DMS53 treated with DMSO at 0.1 percent for 48 hours (cell line): ENCODE results near the gene CADM1.

Experiments
- DNase-seq: peaks from one replicate; lab custom pipeline; 2025; ENCODE audit not compliant: unreplicated experiment; lab: John Stamatoyannopoulos, UW

The CADM1 gene

DNA sequence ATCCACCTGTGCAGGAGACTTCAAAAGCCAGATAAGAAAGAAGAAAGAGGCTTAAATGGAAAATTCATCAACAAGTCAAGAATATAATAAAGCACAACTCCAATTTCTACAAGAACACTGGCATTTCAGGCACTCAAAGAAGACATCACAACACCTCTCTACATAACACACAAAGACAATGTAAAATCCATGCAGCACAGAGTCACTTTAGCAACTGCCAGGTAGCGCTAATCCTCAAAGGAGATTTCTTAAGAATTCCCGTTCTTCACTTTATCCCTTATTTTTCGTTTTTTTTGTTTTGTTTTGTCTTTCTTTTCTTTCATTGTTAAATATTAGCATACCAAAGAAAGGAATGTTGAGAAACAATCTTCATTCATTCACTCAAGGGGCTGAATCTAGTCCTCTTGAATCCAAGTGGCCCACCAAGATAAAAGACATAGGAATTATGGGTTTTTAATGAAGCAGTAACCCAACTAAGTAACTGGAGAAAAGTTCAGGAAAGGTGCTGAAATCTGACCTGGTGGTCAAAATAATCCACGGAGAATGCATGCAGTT is 95.0 kb downstream of the CADM1 start:
- no peak for DNase-seq

GRCh38 chr11:115408036-115408921 is 95.9 kb downstream of the CADM1 start:
- DNase-seq, result no peak

DNA sequence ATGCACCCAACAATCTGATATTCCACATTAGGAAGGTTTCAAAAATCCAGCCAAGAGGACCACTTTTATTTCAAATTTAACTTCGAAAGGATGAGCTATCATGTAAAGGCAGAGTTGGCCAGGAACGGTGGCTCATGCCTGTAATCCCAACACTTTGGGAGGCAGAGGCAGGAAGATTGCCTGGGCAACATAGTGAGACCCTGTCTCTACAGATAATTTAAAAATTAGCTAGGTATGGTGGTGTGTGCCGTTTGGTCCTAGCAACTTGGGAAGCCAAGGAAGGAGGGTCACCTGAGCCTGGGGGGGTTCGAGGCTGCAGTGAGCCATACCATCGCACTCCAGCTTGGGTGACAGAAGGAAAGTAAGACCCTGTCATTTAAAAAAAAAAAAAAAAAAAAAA is 96.7 kb downstream of the CADM1 start:
- DNase-seq, result no peak

DNA sequence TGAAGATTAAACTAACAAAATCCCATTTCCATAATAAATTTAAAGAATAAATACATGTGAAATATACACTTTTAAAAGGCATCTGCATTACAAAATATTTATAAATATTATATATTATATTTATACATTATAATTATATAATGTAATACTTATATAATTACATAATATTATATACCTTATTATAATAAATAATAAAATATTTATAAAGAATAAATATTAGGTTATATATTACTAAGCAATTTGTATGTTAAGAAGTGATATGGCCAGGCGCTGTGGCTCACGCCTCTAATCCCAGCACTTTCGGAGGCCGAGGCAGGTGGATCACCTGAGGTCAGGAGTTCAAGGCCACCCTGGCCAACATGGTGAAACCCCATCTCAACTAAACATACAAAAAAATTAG is 97.8 kb downstream of the CADM1 start:
- no peak for DNase-seq

DNA sequence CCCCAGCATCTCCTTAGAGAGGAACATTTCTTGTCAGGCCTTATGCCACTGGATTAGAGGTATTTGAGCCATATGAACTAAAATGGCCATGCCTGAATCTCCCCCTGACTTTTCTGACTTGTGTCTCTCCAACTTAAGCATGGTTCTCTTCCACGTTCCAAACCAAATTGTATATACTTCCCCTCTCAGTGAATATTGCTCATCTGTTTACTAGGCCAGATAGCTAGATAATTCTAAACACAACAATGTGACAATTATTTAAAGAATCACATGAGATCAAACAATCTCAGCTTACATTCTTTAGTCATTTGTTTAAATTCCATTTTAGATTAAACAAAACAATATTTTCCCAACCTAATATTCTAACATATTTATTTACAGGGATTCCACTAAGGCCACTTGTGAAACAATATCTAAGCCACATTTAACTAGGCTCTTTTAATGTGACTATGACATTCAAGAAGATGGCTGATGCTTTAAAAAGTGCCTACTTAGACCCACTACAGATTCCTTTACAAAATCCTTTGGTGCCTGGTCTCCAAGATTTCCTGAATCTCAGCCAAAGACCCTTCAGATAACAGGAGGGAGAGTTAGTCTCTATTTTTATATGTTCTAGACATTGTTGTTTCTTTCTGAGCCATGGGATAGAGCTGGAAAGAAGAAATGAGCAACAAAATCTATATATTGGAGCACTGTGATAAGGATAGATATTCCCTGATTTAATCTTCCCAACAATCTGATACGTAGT is 105.7 kb downstream of the CADM1 start:
- DNase-seq, result no peak

DNA sequence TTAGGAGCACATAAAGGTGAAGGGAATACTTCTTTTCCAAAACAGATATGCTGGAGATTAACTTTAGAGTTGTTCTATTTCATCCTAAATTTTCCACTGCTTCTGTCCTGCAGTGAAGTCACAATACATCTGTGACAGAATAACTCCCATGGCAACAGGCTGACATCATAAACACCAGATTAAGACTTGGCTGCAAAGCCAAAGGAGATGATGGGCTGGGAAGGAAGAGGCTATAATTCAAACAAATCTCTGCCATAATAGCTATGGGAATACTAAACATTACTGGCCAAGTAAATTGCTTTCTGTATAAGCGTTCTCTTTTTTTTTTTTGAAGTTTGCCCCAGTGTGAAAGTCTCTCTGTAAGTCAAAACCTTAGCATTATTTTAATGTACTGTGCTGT is 107.7 kb downstream of the CADM1 start:
- DNase-seq, result no peak

DNA sequence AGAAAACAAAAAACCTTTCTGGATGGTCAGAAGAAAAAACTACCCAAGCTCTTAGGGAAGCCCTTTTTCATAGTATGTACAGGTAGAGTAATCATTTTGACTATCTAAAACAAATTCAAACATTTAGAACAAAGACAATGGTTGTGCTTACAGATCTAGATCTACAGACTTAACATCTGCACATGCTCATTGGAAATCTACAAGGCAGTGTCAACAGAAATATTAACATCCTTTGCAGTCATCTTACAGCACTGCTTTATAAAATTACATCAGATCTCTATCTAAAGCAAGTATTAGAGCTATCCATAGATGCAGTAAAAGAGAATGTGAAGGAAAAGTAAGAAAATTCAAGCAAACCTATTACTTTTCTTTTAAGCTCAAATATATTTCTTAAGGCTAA is 110.3 kb downstream of the CADM1 start:
- DNase-seq, result no peak

GRCh38 chr11:115391598-115391997 is 112.6 kb downstream of the CADM1 start:
- no peak for DNase-seq

GRCh38 chr11:115391160-115391559 is 113.1 kb downstream of the CADM1 start:
- no peak for DNase-seq

GRCh38 chr11:115390441-115390840 is 113.8 kb downstream of the CADM1 start:
- DNase-seq, result no peak

DNA sequence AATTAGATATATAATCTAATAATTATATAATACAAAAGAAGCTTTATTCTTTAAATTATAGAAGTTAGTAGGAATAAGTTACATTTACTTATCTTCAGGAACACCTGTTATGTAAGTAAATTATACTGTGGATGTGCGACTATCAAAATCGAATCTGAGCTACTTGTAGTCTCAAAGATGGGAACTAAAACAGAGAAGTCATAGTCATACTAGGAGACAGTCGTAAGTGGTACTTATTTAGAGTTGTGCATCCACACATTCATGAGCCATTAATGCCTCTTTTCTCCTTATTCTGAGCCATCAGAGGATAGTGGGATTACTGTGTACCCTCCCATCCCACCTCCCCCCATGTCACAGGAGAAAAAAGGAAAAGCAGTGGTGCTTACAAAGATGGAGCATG is 114.4 kb downstream of the CADM1 start:
- DNase-seq, result no peak

DNA sequence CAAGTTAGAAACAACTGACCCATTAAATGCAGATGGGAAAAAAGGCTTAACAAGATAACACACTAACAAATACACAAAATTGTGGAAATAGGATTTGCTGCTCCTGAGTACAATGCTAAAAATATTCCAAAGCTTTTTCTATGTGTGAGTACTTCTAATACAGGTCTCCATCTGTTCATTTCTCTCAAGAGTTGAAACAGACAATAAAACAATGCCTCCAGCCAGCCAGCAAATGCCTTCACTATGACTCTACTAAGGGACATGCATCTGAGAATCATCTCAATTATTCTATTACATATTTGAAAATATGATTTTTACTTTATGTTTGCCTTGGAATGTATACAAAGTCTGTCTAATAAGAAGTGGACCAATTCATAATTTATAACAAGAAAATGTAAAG is 119.0 kb downstream of the CADM1 start:
- DNase-seq, result no peak

- DNase-seq, result no peak
These were observed 120.0 kb downstream of the CADM1 start for GRCh38 chr11:115384236-115384635.

GRCh38 chr11:115383431-115383830 is 120.8 kb downstream of the CADM1 start:
- no peak for DNase-seq

GRCh38 chr11:115379528-115379927 is 124.7 kb downstream of the CADM1 start:
- DNase-seq, result no peak

DNA sequence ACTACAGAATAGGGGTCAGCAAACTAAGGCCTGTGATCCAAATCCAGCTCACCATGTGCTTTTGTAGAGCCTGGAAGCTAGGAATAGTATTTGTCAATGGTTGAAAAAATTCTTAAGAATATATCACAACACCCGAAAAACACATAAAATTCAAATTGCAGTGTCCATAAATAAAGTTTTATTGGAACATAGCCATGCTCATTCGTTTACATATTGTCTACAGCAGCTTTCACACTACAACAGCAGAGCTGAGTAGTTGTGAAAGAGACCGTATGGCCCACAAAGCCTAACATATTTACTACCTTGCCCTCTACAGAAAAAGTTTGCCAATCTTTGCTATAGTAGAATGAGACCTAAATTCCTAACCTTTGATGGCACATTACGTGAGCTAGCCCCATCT is 125.7 kb downstream of the CADM1 start:
- DNase-seq, result no peak

DNA sequence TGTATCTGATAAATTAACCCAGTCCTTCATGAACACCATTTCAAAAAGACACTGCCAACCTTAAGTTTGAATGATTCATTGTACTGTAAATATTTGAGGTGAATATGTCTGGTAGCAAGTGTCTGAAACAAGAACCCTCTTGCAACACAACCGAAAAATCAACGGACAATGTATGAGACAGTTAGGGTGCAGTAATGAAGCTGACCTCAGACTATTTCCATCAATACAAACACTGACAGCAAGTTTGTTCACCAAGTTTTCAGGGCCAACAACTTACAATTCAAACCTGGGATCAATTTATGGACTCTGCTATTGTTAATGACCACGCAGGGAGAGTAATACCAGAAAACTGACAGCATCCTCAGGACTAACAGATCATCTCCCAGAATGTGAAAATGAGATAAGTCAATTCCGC is 126.3 kb downstream of the CADM1 start:
- DNase-seq, result no peak

DNA sequence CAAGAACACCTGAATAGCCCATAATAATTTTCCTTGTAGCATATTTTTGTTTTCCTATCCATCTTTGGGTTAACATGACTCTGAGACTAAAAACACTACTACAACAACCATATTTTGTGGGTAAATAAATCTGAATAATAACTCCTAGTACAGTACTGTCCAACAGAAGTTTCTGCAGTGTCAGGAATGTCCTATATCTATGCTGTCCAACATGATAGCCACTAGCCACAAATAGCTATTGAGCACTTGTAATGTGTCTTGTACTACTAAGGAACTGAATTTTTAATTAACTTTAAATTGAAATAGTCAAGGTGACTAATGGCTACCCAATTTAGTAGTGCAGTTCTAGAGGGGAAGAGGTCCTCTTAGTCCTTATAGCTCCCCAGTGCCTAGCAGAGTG is 135.6 kb downstream of the CADM1 start:
- no peak for DNase-seq

- no peak for DNase-seq
These were observed 137.4 kb downstream of the CADM1 start for GRCh38 chr11:115366826-115367225.

DNA sequence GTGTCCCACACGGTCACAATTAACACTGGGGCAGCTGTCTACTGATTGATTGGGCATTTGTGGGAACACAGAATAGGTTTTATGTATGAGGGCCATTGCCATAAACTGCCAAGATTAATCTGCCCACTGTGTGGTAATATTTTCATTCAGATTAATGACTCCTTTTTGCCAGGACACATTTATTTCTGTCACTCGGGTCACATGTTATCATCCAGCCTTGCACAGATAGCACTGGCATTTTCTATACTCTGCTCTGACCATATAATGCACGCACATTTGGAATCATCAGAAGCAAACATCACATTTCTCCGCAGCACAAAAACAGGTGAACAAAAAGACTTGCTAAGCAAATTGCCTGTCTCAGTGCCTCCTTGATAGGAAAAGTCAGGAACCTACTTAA is 138.3 kb downstream of the CADM1 start:
- no peak for DNase-seq

GRCh38 chr11:115364896-115365295 is 139.3 kb downstream of the CADM1 start:
- no peak for DNase-seq

DNA sequence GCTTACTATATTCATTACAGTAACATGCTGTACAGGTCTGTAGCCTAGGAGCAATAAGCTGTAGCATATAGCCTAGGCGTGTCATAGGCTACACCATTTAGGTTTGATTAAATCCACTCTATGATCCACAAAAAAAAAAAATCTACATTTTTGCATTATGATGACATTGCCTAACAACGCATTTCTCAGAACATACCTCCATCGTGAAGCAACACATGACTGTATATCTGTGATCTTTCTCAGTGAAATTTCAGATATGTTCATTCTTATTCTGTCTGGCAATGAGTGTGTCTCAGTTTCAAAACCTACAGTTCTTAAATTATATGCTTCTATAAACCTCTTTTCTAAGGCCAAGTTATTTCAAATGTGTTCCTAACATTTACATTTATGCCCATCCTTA is 140.3 kb downstream of the CADM1 start:
- DNase-seq, result no peak
